Kidney (tissue), 14 donors: Measurements from ENCODE around the gene KRTAP1-4. TPM values are rescaled to one million over a fixed set of nuclear protein-coding genes. Genes with fewer than 3 reads are reported as not detected.
"Not testable (repeated sequence)": the region's sequence is repeated elsewhere in the genome, so short reads cannot be mapped to it uniquely, and the experiment has no call there.

Experiments
- DNase-seq, 5 donors: peaks; one replicate each; pipeline ENCODE4 v3.0.0-alpha.2; 2013 to 2020
- FAIRE-seq: peaks from 2 replicates; lab custom pipeline; 2012; peaks lifted over from hg19 to GRCh38; lab: Jason Lieb, UNC
- H3K27ac ChIP-seq, 2 donors: one replicate each; pipeline ENCODE4 v1.7.0; 2013; ENCODE audit warnings: low read depth in 2 of 2, low read length in 2 of 2, inconsistent platforms in 1 of 2
- H3K27me3 ChIP-seq: one replicate; pipeline ENCODE4 v1.7.1; 2013; ENCODE audit warnings: low read length, inconsistent platforms; ENCODE audit not compliant: control insufficient read depth, insufficient read depth
- H3K36me3 ChIP-seq, 3 donors: one replicate each; pipeline versions ENCODE4 v1.7.0 to v1.7.1; 2013; ENCODE audit warnings: low read length in 3 of 3, control low read depth in 1 of 3, inconsistent platforms in 1 of 3; ENCODE audit not compliant: insufficient read depth in 3 of 3, control insufficient read depth in 2 of 3
- H3K4me1 ChIP-seq, 3 donors: one replicate each; pipeline versions ENCODE4 v1.7.0 to v1.7.1; 2013; ENCODE audit warnings: low read length in 3 of 3, inconsistent platforms in 1 of 3, low read depth in 1 of 3; ENCODE audit not compliant: control insufficient read depth in 2 of 3, insufficient read depth in 2 of 3
- H3K4me3 ChIP-seq, 3 donors: one replicate each; pipeline versions ENCODE4 v1.7.0 to v1.8.1; 2013; ENCODE audit warnings: low read length in 3 of 3, control low read depth in 1 of 3, inconsistent platforms in 1 of 3
- H3K9ac ChIP-seq, 3 donors: one replicate each; pipeline versions ENCODE4 v1.7.0 to v1.7.1; 2013; ENCODE audit warnings: low read length in 3 of 3, control low read depth in 1 of 3, inconsistent platforms in 1 of 3
- H3K9me3 ChIP-seq, 3 donors: one replicate each; pipeline versions ENCODE4 v1.7.0 to v1.7.1; 2013; ENCODE audit warnings: low read length in 3 of 3, control low read depth in 1 of 3, inconsistent platforms in 1 of 3; ENCODE audit not compliant: control insufficient read depth in 2 of 3, insufficient read depth in 1 of 3
- intact Hi-C: fragments of 100-400 bp; cut with DNase I; formaldehyde crosslinking; loops from one replicate; pipeline ENCODE4 v1.11.1; 2022
- polyA plus RNA-seq: library from polyadenylated mRNA; stranded (reverse); fragments of 350-450 nt; fragmentation: Illumina TruSeq; extraction: RNeasy Lipid Tissue Mini Kit (QIAGEN cat#74804); gene quantifications from one replicate; pipeline ENCODE4 v1.2.3, GENCODE V29; 2014; ENCODE audit warnings: low read depth, low replicate concordance; ENCODE audit not compliant: insufficient read depth
- total RNA-seq: library from RNA; stranded (reverse); fragmentation: NEBNext Ultra II Directional; extraction: Animal tissue kit (Norgen Biotek cat#: 25700); gene quantifications from one replicate; pipeline ENCODE4 v1.2.1, GENCODE V29; 2021
- TF ChIP-seq, protein P1 (sequence below): IDR thresholded peaks from 3 replicates; pipeline ENCODE4 v1.5.1; 2012; ENCODE audit warnings: mild to moderate bottlenecking, moderate library complexity, borderline replicate concordance; ENCODE audit not compliant: insufficient read depth; ENCODE audit errors: extremely low read depth
- donor health status: control.
- donor health status: control.
- donor health status: control.
- donor health status: control.
- donor health status: control.
- donor health status: DM: yes; HTN: yes; CAD: no.
- donor health status: Normal renal cell carcinoma (clear cell type).

KRTAP1-4 gene
- total and polyA plus RNA-seq, 2 donors from 2014 or later = not detected

DNA sequence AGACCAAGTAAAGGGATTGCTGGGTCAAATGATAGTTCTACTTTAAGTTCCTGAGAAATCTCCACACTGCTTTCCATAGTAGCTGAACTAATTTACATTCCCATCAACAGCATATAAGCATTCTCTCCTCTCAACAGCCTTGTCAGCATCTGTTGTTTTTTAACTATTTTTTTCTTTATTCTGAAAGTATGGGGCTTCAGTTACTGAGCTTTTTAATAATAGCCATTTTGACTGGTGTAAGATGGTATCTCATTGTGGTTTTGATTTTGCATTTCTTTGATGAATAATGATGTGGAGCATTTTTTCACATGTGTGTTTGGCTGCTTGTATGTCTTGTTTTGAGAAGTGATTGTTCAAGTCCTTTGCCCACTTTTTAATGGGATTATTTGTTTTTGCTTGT, 22.6 kb upstream of the KRTAP1-4 start:
- FAIRE-seq = no peak
- TF ChIP-seq, protein P1, sequence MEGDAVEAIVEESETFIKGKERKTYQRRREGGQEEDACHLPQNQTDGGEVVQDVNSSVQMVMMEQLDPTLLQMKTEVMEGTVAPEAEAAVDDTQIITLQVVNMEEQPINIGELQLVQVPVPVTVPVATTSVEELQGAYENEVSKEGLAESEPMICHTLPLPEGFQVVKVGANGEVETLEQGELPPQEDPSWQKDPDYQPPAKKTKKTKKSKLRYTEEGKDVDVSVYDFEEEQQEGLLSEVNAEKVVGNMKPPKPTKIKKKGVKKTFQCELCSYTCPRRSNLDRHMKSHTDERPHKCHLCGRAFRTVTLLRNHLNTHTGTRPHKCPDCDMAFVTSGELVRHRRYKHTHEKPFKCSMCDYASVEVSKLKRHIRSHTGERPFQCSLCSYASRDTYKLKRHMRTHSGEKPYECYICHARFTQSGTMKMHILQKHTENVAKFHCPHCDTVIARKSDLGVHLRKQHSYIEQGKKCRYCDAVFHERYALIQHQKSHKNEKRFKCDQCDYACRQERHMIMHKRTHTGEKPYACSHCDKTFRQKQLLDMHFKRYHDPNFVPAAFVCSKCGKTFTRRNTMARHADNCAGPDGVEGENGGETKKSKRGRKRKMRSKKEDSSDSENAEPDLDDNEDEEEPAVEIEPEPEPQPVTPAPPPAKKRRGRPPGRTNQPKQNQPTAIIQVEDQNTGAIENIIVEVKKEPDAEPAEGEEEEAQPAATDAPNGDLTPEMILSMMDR = no peak
- intact Hi-C loops = no loop called here
- Histone ChIP-seq H3K36me3 (no peaks in the 10 kb centered on the region), H3K9me3 (no peaks in the 10 kb centered on the region), H3K27ac (no peak overlapping the region), H3K4me3 (no peak overlapping the region), H3K27me3 (no peaks in the 10 kb centered on the region), H3K4me1 (no peaks in the 10 kb centered on the region), H3K9ac (no peak overlapping the region)
- no peak for DNase-seq

DNA sequence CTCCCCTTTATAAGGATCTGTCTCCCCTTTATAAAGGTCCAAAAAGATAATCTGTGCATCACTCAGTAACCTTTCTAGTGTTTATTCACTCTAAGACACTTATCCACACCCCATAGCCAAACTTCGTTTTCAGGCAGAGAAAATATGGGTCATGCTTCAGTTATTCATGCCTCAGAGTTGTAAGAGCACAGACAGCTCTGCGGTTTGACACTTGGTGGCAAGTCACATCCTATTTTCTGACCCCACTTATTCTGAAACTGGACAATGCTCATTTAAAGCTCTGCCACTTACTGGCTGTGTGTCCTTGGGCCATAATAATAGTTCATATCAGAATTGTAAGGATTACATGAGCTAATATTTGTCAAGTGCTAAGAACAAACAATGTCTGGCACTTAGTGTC, 19.1 kb upstream of the KRTAP1-4 start:
- Histone ChIP-seq H3K4me3 (no peak overlapping the region), H3K27me3 (no peaks in the 10 kb centered on the region), H3K9ac (no peak overlapping the region), H3K9me3 (no peaks in the 10 kb centered on the region), H3K36me3 (no peaks in the 10 kb centered on the region), H3K27ac (no peak overlapping the region), H3K4me1 (no peaks in the 10 kb centered on the region)
- intact Hi-C loops = no loop called here
- DNase-seq (no peak), FAIRE-seq (no peak)
- TF ChIP-seq, protein P1 = no peak

DNA sequence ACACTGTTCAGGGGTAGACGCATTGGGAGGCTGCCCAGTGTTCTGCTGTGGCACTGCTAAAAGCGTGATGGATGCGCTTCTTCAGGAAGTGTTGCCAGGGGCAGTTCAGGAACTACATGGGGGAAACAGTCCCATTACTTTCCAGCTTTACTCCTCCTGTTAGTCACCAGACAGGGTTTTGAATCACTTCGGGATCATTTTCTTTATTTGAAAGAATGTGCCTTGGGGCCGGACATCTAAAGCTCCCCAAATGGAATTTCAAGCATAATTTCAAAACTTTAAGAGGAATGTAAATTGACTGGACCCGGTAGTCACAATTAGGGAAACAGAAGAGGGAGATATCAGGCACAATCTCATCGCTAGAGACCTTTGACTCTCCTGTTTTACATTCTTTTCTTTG, 18.4 kb upstream of the KRTAP1-4 start:
- DNase-seq (no peak), FAIRE-seq (no peak)
- no peak overlapping the region for H3K27ac ChIP-seq
- TF ChIP-seq, protein P1 = no peak
- H3K9ac ChIP-seq = no peak overlapping the region
- H3K9me3 ChIP-seq = no peaks in the 10 kb centered on the region
- intact Hi-C loops = no loop called here
- H3K4me1 ChIP-seq = no peaks in the 10 kb centered on the region
- no peak overlapping the region for H3K4me3 ChIP-seq
- no peaks in the 10 kb centered on the region for H3K36me3 ChIP-seq
- H3K27me3 ChIP-seq = no peaks in the 10 kb centered on the region

DNA sequence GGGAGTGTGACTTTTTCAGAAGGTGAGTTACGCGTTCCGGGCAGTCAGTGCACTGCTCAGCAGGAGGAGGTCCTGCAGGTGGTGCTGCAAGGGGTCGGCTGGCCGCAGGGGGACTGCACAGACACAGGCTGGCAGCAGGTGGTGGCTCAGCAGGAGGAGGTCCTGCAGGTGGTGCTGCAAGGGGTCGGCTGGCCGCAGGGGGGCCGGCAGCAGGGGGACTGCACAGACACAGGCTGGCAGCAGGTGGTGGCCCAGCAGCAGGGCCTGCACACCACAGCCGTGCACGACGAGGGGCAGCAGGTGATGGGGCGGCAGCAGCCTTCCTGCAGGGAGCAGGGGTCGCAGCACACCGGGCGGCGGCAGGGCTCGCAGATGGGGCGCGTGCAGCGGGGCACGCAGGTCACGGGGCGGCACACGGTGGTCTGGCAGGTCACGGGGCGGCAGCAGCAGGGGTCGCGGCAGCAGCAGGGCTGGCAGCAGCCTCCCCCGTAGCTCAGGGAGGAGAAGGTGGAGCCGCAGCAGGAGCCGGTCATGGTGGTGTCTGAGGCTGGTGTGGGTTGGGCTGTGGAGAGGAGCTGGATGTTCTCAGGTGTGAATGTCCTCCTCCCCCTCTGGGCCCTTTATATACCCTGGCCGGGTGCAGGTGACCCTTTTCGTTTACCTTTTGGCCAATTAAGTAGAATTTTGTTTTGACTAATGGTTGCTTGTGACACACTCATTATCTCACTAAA, 16.9 kb upstream of the KRTAP1-4 start, which contains the start of gene KRTAP2-1:
KRTAP2-1 (minus strand) TSS at position 582 of the 731 bp plus-strand sequence; CDS start at position 533, 49 bp downstream.
- H3K27me3 ChIP-seq, H3K9ac ChIP-seq, H3K27ac ChIP-seq, DNase-seq, H3K36me3 ChIP-seq, H3K4me3 ChIP-seq, FAIRE-seq, H3K9me3 ChIP-seq, intact Hi-C loops, H3K4me1 ChIP-seq: not testable (repeated sequence)
